Esophagus (tissue), 2 donors: Measurements from ENCODE around the gene CENPL. TPM values are rescaled to one million over a fixed set of nuclear protein-coding genes. Genes with fewer than 3 reads are reported as not detected.
A peak's percentile ranks its signal among the peaks of the same experiment; 100 is the strongest.
"Not testable (repeated sequence)": the region's sequence is repeated elsewhere in the genome, so short reads cannot be mapped to it uniquely, and the experiment has no call there.

Source experiments
- H3K27ac ChIP-seq, 2 donors: one replicate each; pipeline ENCODE4 v1.5.1; 2013; ENCODE audit warnings: low read depth in 2 of 2, mild to moderate bottlenecking in 2 of 2, inconsistent platforms in 1 of 2, low read length in 1 of 2, moderate library complexity in 1 of 2
- H3K27me3 ChIP-seq, 2 donors: one replicate each; pipeline ENCODE4 v1.6.1; 2013; ENCODE audit warnings: low read length in 2 of 2, control low read depth in 1 of 2, mild to moderate bottlenecking in 1 of 2; ENCODE audit not compliant: insufficient read depth in 2 of 2, control insufficient read depth in 1 of 2
- H3K36me3 ChIP-seq, 2 donors: one replicate each; pipeline ENCODE4 v1.6.1; 2013; ENCODE audit warnings: low read length in 1 of 2; ENCODE audit not compliant: control insufficient read depth in 2 of 2, insufficient read depth in 2 of 2
- H3K4me1 ChIP-seq, 2 donors: one replicate each; pipeline ENCODE4 v1.6.1; 2013; ENCODE audit warnings: low read length in 1 of 2; ENCODE audit not compliant: control insufficient read depth in 2 of 2, insufficient read depth in 2 of 2
- H3K4me3 ChIP-seq, 2 donors: one replicate each; pipeline ENCODE4 v1.5.1; 2013; ENCODE audit warnings: low read length in 2 of 2, mild to moderate bottlenecking in 2 of 2, low read depth in 1 of 2, moderate library complexity in 1 of 2
- H3K9me3 ChIP-seq, 2 donors: one replicate each; pipeline ENCODE4 v1.6.1; 2013; ENCODE audit warnings: mild to moderate bottlenecking in 2 of 2, low read depth in 1 of 2, low read length in 1 of 2, moderate library complexity in 1 of 2; ENCODE audit not compliant: control insufficient read depth in 2 of 2, insufficient read depth in 1 of 2
- WGBS, 2 donors: extraction: QIAGEN DNeasy Blood & Tissue Kit; methylation state at CpG; one replicate each; pipeline ENCODE4 v1.1.7; 2013; 5-methylcytosine and 5-hydroxymethylcytosine counted together
- polyA plus RNA-seq, 2 donors: library from polyadenylated mRNA; stranded (reverse); fragments of 200-250 nt; gene quantifications; one replicate each; pipeline ENCODE4 v1.2.3, GENCODE V29; 2013
- donor health status: healthy with polysubstance abuse.
- donor health status: Bipolar disorder and iron deficiency.

The CENPL gene
- polyA plus RNA-seq, 2 donors, result 2.1 to 3.2 TPM

GRCh38 chr1:173866413-173867115, 41.9 kb upstream of the CENPL start:
- WGBS, 2 donors, result 7 to 16% methylated on average over 2 of the region's 2 CpGs
- peaks cover 7 to 10% of the 10 kb centered on the region in 2 donors for H3K36me3 ChIP-seq
- H3K27ac ChIP-seq, result peak overlapping the region; percentile 96 to 98
- peak overlapping the region; percentile 83 to 92 for H3K4me3 ChIP-seq
- no peaks in the 10 kb centered on the region for H3K27me3 ChIP-seq
- H3K9me3 ChIP-seq, result no peaks in the 10 kb centered on the region
- no peaks in the 10 kb centered on the region for H3K4me1 ChIP-seq

- Histone ChIP-seq H3K4me1 (no peaks in the 10 kb centered on the region), H3K4me3 (peak overlapping the region in 1 of 2 donors; percentile 92), H3K27ac (no peak overlapping the region), H3K9me3 (no peaks in the 10 kb centered on the region), H3K36me3 (peaks cover 7 to 10% of the 10 kb centered on the region in 2 donors), H3K27me3 (no peaks in the 10 kb centered on the region)
- WGBS, 2 donors, result 18 to 23% methylated on average over 4 of the region's 4 CpGs
Observed at GRCh38 chr1:173865468-173866164, 40.9 kb upstream of the CENPL start.

DNA sequence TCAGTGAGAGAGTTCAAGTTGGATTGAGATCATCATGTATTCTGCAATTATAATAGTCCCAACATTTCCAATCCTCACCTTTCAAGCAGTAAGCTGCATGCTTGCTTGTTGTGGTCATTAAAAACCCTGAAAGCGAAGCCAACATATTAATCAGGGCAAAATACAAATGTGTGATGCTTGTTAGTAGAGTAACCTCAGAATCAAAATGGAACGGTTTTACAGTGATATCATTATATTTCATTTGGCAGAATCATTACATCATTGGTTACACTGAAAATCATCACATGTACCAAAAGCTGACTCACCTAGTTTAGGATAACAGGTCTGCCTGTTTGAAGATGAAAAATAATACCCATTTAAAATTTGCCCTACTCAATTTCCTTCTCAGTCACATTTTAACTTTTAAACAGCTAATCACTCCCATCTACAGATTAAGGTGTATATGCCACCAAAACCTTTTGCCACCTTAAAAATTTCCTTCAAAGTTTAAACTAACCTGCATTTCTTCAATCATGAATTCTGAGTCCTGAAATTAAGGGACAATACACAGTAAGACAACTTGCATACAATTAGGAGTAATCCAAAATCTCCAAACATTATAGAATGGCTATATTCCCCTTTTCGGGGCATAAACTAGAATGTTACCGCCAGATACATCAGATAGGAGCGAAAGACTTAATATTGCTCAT, 39.6 kb upstream of the CENPL start:
- Histone ChIP-seq H3K4me3 (peak overlapping the region in 1 of 2 donors; percentile 26), H3K4me1 (no peaks in the 10 kb centered on the region), H3K9me3 (no peaks in the 10 kb centered on the region), H3K27ac (no peak overlapping the region), H3K27me3 (no peaks in the 10 kb centered on the region), H3K36me3 (peaks cover 7 to 10% of the 10 kb centered on the region in 2 donors)
- 74 to 79% methylated on average over 5 of the region's 5 CpGs for WGBS, 2 donors

DNA sequence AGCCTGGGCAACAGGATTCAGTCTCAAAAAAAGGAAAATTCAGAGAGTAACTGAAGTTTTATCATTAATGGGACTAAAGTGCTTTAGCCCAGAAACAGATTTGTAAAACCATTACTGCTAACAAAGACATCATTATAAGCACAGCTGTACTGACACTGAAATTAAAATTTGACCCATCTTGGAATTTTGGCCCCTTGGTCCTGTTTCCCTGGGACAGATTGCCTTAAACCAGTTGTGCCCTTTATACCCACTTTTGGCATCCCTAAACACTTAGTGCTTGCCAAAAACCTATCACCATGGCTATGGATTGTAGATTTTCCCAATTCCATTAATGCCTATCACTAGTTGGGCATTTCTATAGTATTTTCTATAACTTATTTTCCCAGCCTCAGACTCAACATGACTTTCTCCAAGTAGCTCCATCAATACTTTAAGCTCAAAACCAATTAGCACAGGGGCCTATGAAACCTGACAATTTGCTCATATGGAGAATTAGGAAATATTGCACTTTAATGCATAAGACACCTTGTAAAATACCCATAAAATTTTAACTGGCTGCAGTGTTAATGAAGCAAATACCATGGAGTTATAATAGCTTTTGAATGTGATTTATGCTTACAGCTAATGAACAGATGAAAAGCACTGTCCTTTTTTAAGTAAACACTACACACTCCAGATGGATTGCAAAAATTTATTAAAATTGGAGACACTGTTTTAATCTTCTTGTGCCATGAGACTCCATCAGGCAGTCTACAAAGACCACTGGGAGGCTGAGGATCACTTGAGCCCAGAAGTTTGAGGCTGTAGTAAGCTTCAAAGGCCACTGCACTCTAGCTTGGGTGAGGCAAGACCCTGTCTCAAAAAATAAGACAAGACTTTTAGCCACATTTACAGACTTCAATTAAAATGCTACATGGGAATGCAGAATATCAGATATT, 38.8 kb upstream of the CENPL start:
- Histone ChIP-seq H3K9me3 (no peaks in the 10 kb centered on the region), H3K27ac (no peak overlapping the region), H3K36me3 (peaks cover 7 to 10% of the 10 kb centered on the region in 2 donors), H3K27me3 (no peaks in the 10 kb centered on the region), H3K4me1 (no peaks in the 10 kb centered on the region), H3K4me3 (no peak overlapping the region)

DNA sequence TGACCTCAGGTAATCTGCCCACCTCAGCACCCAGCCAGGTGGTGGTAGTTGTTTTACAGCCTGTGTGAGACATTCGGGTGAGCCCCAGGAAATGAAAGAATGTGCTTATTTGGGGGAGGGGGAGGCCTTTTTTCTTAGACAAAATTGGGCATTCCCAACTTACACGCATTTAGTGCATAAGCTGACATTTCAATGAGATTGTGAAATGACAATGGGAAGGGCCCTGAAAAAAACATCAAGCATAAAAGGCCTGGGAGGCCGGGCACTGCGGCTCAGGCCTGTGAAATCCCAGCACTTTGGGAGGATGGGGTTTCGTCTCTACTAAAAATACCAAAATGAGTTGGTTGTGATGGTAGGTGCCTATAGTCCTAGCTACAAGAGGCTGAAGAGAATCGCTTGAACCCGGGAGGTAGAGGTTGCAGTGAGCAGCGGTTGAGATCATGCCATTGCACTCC, 38.1 kb upstream of the CENPL start:
- Histone ChIP-seq H3K36me3 (peaks cover 7 to 10% of the 10 kb centered on the region in 2 donors), H3K27ac (no peak overlapping the region), H3K27me3 (no peaks in the 10 kb centered on the region), H3K4me3 (no peak overlapping the region), H3K4me1 (no peaks in the 10 kb centered on the region), H3K9me3 (no peaks in the 10 kb centered on the region)
- WGBS, 2 donors, result 68 to 71% methylated on average over 8 of the region's 8 CpGs

- not testable (repeated sequence) for H3K4me1 ChIP-seq, H3K9me3 ChIP-seq, H3K27me3 ChIP-seq, H3K4me3 ChIP-seq, H3K27ac ChIP-seq
- WGBS, 2 donors, result 75 to 80% methylated on average over 13 of the region's 13 CpGs
- peaks cover 11 to 14% of the 10 kb centered on the region in 2 donors for H3K36me3 ChIP-seq
Observed at GRCh38 chr1:173862146-173862768, 37.6 kb upstream of the CENPL start.

GRCh38 chr1:173861731-173862145, 37.1 kb upstream of the CENPL start:
- H3K4me1 ChIP-seq, result no peaks in the 10 kb centered on the region
- 89 to 90% methylated on average over 7 of the region's 7 CpGs for WGBS, 2 donors
- peaks cover 11 to 14% of the 10 kb centered on the region in 2 donors for H3K36me3 ChIP-seq
- H3K27ac ChIP-seq, result no peak overlapping the region
- H3K4me3 ChIP-seq, result no peak overlapping the region
- no peaks in the 10 kb centered on the region for H3K27me3 ChIP-seq
- no peaks in the 10 kb centered on the region for H3K9me3 ChIP-seq

- H3K9me3 ChIP-seq, result no peaks in the 10 kb centered on the region
- H3K27ac ChIP-seq, result no peak overlapping the region
- H3K4me3 ChIP-seq, result no peak overlapping the region
- WGBS, 2 donors, result 88 to 91% methylated on average over 1 of the region's 1 CpG
- H3K27me3 ChIP-seq, result no peaks in the 10 kb centered on the region
- H3K4me1 ChIP-seq, result no peaks in the 10 kb centered on the region
- H3K36me3 ChIP-seq, result peaks cover 11 to 14% of the 10 kb centered on the region in 2 donors
Observed at GRCh38 chr1:173860065-173860464, 35.4 kb upstream of the CENPL start.
